Measurements from ENCODE around the gene INSL3. TPM values are rescaled to one million over a fixed set of nuclear protein-coding genes. Genes with fewer than 3 reads are reported as not detected.

Gene INSL3
- total and polyA plus RNA-seq, 2 of the 13 experiments (the other 11 are each of a cell fraction or from before 2014, with no cell fraction given), result 0.30 TPM; not detected in 1

DNA sequence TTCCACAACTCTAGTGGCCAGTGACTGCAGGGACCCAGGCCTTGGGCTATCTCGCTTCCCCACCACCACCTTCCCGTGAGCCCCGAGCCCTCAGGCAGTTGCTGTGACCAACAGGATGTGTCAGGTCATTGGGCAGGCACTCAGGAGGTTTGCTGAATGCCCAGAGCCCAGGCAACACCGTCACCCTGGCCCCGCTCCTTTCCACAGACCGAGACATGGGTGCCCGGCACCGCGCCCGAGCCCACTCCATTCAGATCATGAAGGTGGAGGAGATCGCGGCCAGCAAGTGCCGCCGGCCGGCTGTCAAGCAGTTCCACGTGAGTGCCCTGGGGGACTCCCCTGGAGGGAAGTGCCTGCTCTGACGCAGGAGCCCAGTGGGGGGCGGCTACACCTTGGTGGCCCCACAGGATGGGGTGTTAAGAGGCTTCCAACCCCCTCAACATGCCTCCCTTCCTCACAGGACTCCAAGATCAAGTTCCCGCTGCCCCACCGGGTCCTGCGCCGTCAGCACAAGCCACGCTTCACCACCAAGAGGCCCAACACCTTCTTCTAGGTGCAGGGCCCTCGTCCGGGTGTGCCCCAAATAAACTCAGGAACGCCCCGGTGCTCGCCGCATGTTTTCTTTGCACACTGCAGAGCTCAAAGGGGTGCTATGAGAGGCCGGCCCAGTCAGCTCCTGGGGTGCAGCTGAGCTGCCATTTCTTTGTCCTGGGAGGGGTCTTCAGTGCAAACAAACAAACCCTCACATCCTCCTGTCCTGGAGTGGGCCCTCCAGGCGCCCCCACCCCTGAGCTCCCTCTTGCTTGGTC lies 41.6 kb upstream of the INSL3 start:
- 97% methylated on average over 14 of the region's 31 CpGs for WGBS (ENCODE audit: low lambda C conversion rate)
- TF ChIP-seq NR0B2 (CRISPR knock-in tag; IDR thresholded peaks at IDR 0.05), result 0 out of 2 replicates have a peak, but pooled peaks have one; percentile 21
- TF ChIP-seq AGO2 (optimal IDR thresholded peaks at IDR 0.05; ENCODE audit: low read depth, low read length), result peak; percentile 94
- TF ChIP-seq AHR (CRISPR knock-in tag; IDR thresholded peaks at IDR 0.05), result no peak
- TF ChIP-seq ZNF839 (CRISPR knock-in tag; IDR thresholded peaks at IDR 0.05; ENCODE audit: borderline replicate concordance), result no peak
- TF ChIP-seq HNRNPLL (IDR thresholded peaks at IDR 0.05; ENCODE audit: low read depth, low read length, poor library complexity, severe bottlenecking), result peak; percentile 31
- no peak for TF ChIP-seq ZNF598 (CRISPR knock-in tag; IDR thresholded peaks at IDR 0.05; ENCODE audit: borderline replicate concordance)
- TF ChIP-seq HNRNPL (IDR thresholded peaks at IDR 0.05; ENCODE audit: low read depth, low read length), result 0 out of 2 replicates have a peak, but pooled peaks have one; percentile 23
- peak; percentile 67 for TF ChIP-seq RBM22 (optimal IDR thresholded peaks at IDR 0.05; ENCODE audit: low read length)
- TF ChIP-seq PLSCR1 (CRISPR knock-in tag; IDR thresholded peaks at IDR 0.05; ENCODE audit: borderline replicate concordance), result no peak
- peak; percentile 83 for TF ChIP-seq RBFOX2 (IDR thresholded peaks at IDR 0.05; ENCODE audit: low read depth, low read length)
- peaks cover 27% of the 10 kb centered on the region for H3K79me2 ChIP-seq (ENCODE audit: insufficient read depth, low read length)
- in situ Hi-C loops (cut with HindIII; ENCODE audit: extremely low pct_ligation_motif_present, low pct_unique_long_range_greater_than_20kb), result no loop called here
- ATAC-seq (no peak), DNase-seq (ENCODE audit: low spot score) (no peak), FAIRE-seq (no peak)
- no peak overlapping the region for H3K4me3 ChIP-seq (replicated peaks in 1 of 3; ENCODE audit: insufficient read depth in 1 of 3, low read depth in 2 of 3, low read length in 3 of 3)
- H3K27me3 ChIP-seq (ENCODE audit: control insufficient read depth in 1 of 2, insufficient read depth in 2 of 2, low read length in 2 of 2), result no peaks in the 10 kb centered on the region; a peak in 1 of 5 replicates
- H4K20me1 ChIP-seq (ENCODE audit: insufficient read depth, low read length), result peaks cover 55% of the 10 kb centered on the region
- POLR2A ChIA-PET, result interaction anchor here (1.6 kb wide), 1 partner anchor 16 kb away, joined by 3 read pairs; no protein-coding TSS in a partner anchor
- H3K9me3 ChIP-seq (ENCODE audit: low read length), result no peaks in the 10 kb centered on the region
- BruUV-seq (replicated peaks), result no TSS peak
- peaks cover 44% of the 10 kb centered on the region for H3K4me1 ChIP-seq (ENCODE audit: insufficient read depth, low read length)
- peaks cover 14 to 33% of the 10 kb centered on the region in 2 experiments for H3K36me3 ChIP-seq (replicated peaks in 1 of 2; ENCODE audit: control insufficient read depth in 1 of 2, insufficient read depth in 2 of 2, low read length in 2 of 2)
- H3K27ac ChIP-seq (ENCODE audit: extremely low read length, insufficient read depth, low read length), result no peak overlapping the region
- H3K9ac ChIP-seq (ENCODE audit: insufficient read depth, low read depth, low read length), result no peak overlapping the region
- CTCF ChIA-PET (ENCODE audit: low intra/inter-chr PET ratio, low total read pairs), result no interaction called here
- H3K4me2 ChIP-seq (ENCODE audit: low read depth, low read length), result no peak overlapping the region
- H2AFZ ChIP-seq (ENCODE audit: low read length), result no peak overlapping the region
- intact Hi-C loops (cut with micrococcal nuclease; ENCODE audit: unreplicated experiment), result no loop called here
